GM21447 (cell line): ENCODE measurements around the gene STAB2.
A peak's percentile ranks its signal among the peaks of the same experiment; 100 is the strongest.

Source experiments
- ATAC-seq: cut with Tn5 transposase; IDR thresholded peaks from one replicate; pipeline ENCODE4 v1.9.1; 2021; ENCODE audit not compliant: unreplicated experiment

Gene STAB2

GRCh38 chr12:103586791-103587370, at the start of gene STAB2:
Gene STAB2 (plus strand): TSS chr12:103587273. CDS start chr12:103587477, 204 bp downstream.
- no peak for ATAC-seq

- no peak for ATAC-seq
These were observed 48.7 kb upstream of the STAB2 start for GRCh38 chr12:103538397-103538796.

GRCh38 chr12:103540319-103540718, 46.8 kb upstream of the STAB2 start:
- no peak for ATAC-seq

- no peak for ATAC-seq
These were observed 45.0 kb upstream of the STAB2 start for GRCh38 chr12:103542078-103542477.

GRCh38 chr12:103546959-103547358, 40.1 kb upstream of the STAB2 start:
- ATAC-seq: no peak

- ATAC-seq: no peak
These were observed 39.7 kb upstream of the STAB2 start for GRCh38 chr12:103547376-103547775.

GRCh38 chr12:103547929-103548328, 39.1 kb upstream of the STAB2 start:
- no peak for ATAC-seq

GRCh38 chr12:103548622-103549601, 38.2 kb upstream of the STAB2 start:
- ATAC-seq: peak; percentile 77

- ATAC-seq: no peak
These were observed 30.0 kb upstream of the STAB2 start for GRCh38 chr12:103556890-103557627.

- no peak for ATAC-seq
These were observed 29.5 kb upstream of the STAB2 start for GRCh38 chr12:103557628-103558010.

- ATAC-seq: no peak
These were observed 28.2 kb upstream of the STAB2 start for GRCh38 chr12:103558879-103559278.

GRCh38 chr12:103560604-103561101, 26.4 kb upstream of the STAB2 start:
- ATAC-seq: no peak

- ATAC-seq: no peak
These were observed 25.9 kb upstream of the STAB2 start for GRCh38 chr12:103561174-103561573.

GRCh38 chr12:103566398-103566797, 20.7 kb upstream of the STAB2 start:
- no peak for ATAC-seq

GRCh38 chr12:103569278-103569677, 17.8 kb upstream of the STAB2 start:
- ATAC-seq: no peak

- ATAC-seq: no peak
These were observed 15.8 kb upstream of the STAB2 start for GRCh38 chr12:103571286-103571685.

- ATAC-seq: no peak
These were observed 14.6 kb upstream of the STAB2 start for GRCh38 chr12:103572312-103573045.

- ATAC-seq: no peak
These were observed 13.9 kb upstream of the STAB2 start for GRCh38 chr12:103573185-103573584.

GRCh38 chr12:103578926-103579325, 8.1 kb upstream of the STAB2 start:
- ATAC-seq: no peak

- ATAC-seq: no peak
These were observed 7.0 kb upstream of the STAB2 start for GRCh38 chr12:103580026-103580425.

- ATAC-seq: no peak
These were observed 4.1 kb upstream of the STAB2 start for GRCh38 chr12:103583008-103583407.
